ENCODE data around the gene ATP10D. TPM values are rescaled to one million over a fixed set of nuclear protein-coding genes. Genes with fewer than 3 reads are reported as not detected.

The ATP10D gene
- total and polyA plus RNA-seq, 7 donors = 1.1 to 6.1 (median 2.1) TPM

- H3K27me3 ChIP-seq (ENCODE audit: insufficient read depth in 3 of 3, low read length in 2 of 3) = no peaks in the 10 kb centered on the region
- no peaks in the 10 kb centered on the region for H3K9me3 ChIP-seq
- H3K27ac ChIP-seq = no peak overlapping the region
- DNase-seq (no peak), ATAC-seq (no peak)
- no peaks in the 10 kb centered on the region for H3K36me3 ChIP-seq (ENCODE audit: insufficient read depth in 1 of 2, low read depth in 1 of 2)
- no peaks in the 10 kb centered on the region for H3K4me1 ChIP-seq
- 87 to 90% (median 88%) methylated on average over 6 of the region's 6 CpGs for WGBS, 3 donors
- H3K4me3 ChIP-seq = no peak overlapping the region
- no peak for TF ChIP-seq CTCF (IDR thresholded peaks at IDR 0.05)
- intact Hi-C loops (cut with DNase I) = no loop called here
These were observed 16.2 kb upstream of the ATP10D start for GRCh38 chr4:47468706-47469365.

GRCh38 chr4:47469951-47470350 is 15.1 kb upstream of the ATP10D start:
- 86 to 91% (median 87%) methylated on average over 3 of the region's 3 CpGs for WGBS, 3 donors
- Histone ChIP-seq H3K27me3 (ENCODE audit: insufficient read depth in 3 of 3, low read length in 2 of 3) (no peaks in the 10 kb centered on the region), H3K9me3 (no peaks in the 10 kb centered on the region), H3K36me3 (ENCODE audit: insufficient read depth in 1 of 2, low read depth in 1 of 2) (no peaks in the 10 kb centered on the region), H3K27ac (no peak overlapping the region), H3K4me3 (no peak overlapping the region), H3K4me1 (no peaks in the 10 kb centered on the region)
- TF ChIP-seq CTCF (IDR thresholded peaks at IDR 0.05) = no peak
- ATAC-seq (no peak), DNase-seq (no peak)
- intact Hi-C loops (cut with DNase I) = no loop called here

GRCh38 chr4:47471064-47471463 is 14.0 kb upstream of the ATP10D start:
- Histone ChIP-seq H3K27ac (no peak overlapping the region), H3K27me3 (ENCODE audit: insufficient read depth in 3 of 3, low read length in 2 of 3) (no peaks in the 10 kb centered on the region), H3K4me1 (no peaks in the 10 kb centered on the region), H3K9me3 (no peaks in the 10 kb centered on the region), H3K36me3 (ENCODE audit: insufficient read depth in 1 of 2, low read depth in 1 of 2) (no peaks in the 10 kb centered on the region), H3K4me3 (no peak overlapping the region)
- ATAC-seq = no peak
- no peak for TF ChIP-seq CTCF (IDR thresholded peaks at IDR 0.05)
- 49 to 55% (median 54%) methylated on average over 4 of the region's 4 CpGs for WGBS, 3 donors
- intact Hi-C loops (cut with DNase I) = no loop called here
- DNase-seq = no peak

- no peaks in the 10 kb centered on the region for H3K9me3 ChIP-seq
- WGBS, 3 donors = 81 to 84% (median 84%) methylated on average over 2 of the region's 2 CpGs
- TF ChIP-seq CTCF (IDR thresholded peaks at IDR 0.05) = no peak
- no peak for DNase-seq
- intact Hi-C loops (cut with DNase I) = no loop called here
- no peak overlapping the region for H3K27ac ChIP-seq
- no peak overlapping the region for H3K4me3 ChIP-seq
- H3K4me1 ChIP-seq = no peaks in the 10 kb centered on the region
- no peak for ATAC-seq
- H3K36me3 ChIP-seq (ENCODE audit: insufficient read depth in 1 of 2, low read depth in 1 of 2) = no peaks in the 10 kb centered on the region
- no peaks in the 10 kb centered on the region for H3K27me3 ChIP-seq (ENCODE audit: insufficient read depth in 3 of 3, low read length in 2 of 3)
These were observed 13.5 kb upstream of the ATP10D start for GRCh38 chr4:47471591-47471990.

Data from psoas muscle (tissue), 8 donors.